WTC11 (cell line): ENCODE results near the gene MYO5B.

ENCODE experiments used
- AR ChIP-seq: fragments of 250-450 bp; sonication (Bioruptor Pico); IDR thresholded peaks from 2 replicates; pipeline ENCODE4 v1.9.0; 2021; ENCODE audit warnings: mild to moderate bottlenecking
- ATF1 ChIP-seq: sonication (generic); formaldehyde crosslinking; IDR thresholded peaks from 2 replicates; pipeline ENCODE4 v1.8.1; 2023; ENCODE audit warnings: mild to moderate bottlenecking, moderate library complexity, missing genetic modification reagents
- ATF3 ChIP-seq: sonication (generic); formaldehyde crosslinking; conservative IDR thresholded peaks from 2 replicates; pipeline ENCODE4 v1.8.1; 2022; ENCODE audit warnings: mild to moderate bottlenecking, missing genetic modification reagents
- CTCF ChIP-seq: fragments of 200-600 bp; IDR thresholded peaks from 2 replicates; pipeline ENCODE4 v1.8.0; 2022; ENCODE audit warnings: antibody characterized with exemption
- KAT7 ChIP-seq: sonication (generic); formaldehyde crosslinking; IDR thresholded peaks from 2 replicates; pipeline ENCODE4 v1.8.1; 2023; ENCODE audit warnings: missing genetic modification reagents, mild to moderate bottlenecking, borderline replicate concordance
- MAX ChIP-seq: sonication (generic); formaldehyde crosslinking; IDR thresholded peaks from 2 replicates; pipeline ENCODE4 v1.8.0; 2022; ENCODE audit warnings: mild to moderate bottlenecking, missing genetic modification reagents
- SP1 ChIP-seq: sonication (generic); formaldehyde crosslinking; conservative IDR thresholded peaks from 2 replicates; pipeline ENCODE4 v1.8.1; 2022; ENCODE audit warnings: missing genetic modification reagents
- USF2 ChIP-seq: sonication (generic); formaldehyde crosslinking; IDR thresholded peaks from 2 replicates; pipeline ENCODE4 v1.8.1; 2023; ENCODE audit warnings: mild to moderate bottlenecking, missing genetic modification reagents, moderate library complexity
- ZNF232 ChIP-seq: sonication (generic); formaldehyde crosslinking; IDR thresholded peaks from 2 replicates; pipeline ENCODE4 v1.8.0; 2022; ENCODE audit warnings: mild to moderate bottlenecking, missing genetic modification reagents
- ZNF317 ChIP-seq: sonication (generic); formaldehyde crosslinking; IDR thresholded peaks from 2 replicates; pipeline ENCODE4 v1.8.1; 2023; ENCODE audit warnings: low read depth, mild to moderate bottlenecking, moderate library complexity, missing genetic modification reagents, borderline replicate concordance

GRCh38 chr18:49814147-49814499 is 380.8 kb downstream of the MYO5B start:
- TF ChIP-seq CTCF (no peak), ZNF317 (no peak), MAX (CRISPR knock-in tag) (peak; percentile 9; the same call in 1 of the 2 replicates), AR (CRISPR knock-in tag) (no peak), USF2 (CRISPR knock-in tag) (no peak), ATF1 (no peak), ZNF232 (CRISPR knock-in tag) (no peak), KAT7 (CRISPR knock-in tag) (0 out of 2 replicates have a peak, but pooled peaks have one; percentile 77), ATF3 (no peak), SP1 (CRISPR knock-in tag) (no peak)
